OCI-LY7 (cell line): ENCODE results near the gene ACTG2.

Experiments used
- EZH2phosphoT487 ChIP-seq: fragments of 200-600 bp; sonication (generic); IDR thresholded peaks from 2 replicates; pipeline ENCODE4 v1.6.1; 2018; ENCODE audit warnings: low read depth, borderline replicate concordance, mild to moderate bottlenecking, mixed run types, antibody characterized with exemption, low read length, moderate library complexity, mixed read lengths
- TF ChIP-seq, protein P1 (sequence below): fragments of 200-600 bp; sonication (generic); conservative IDR thresholded peaks from 2 replicates; pipeline ENCODE4 v1.5.1; 2014; ENCODE audit warnings: mild to moderate bottlenecking, antibody characterized with exemption, low read length, moderate library complexity, mixed read lengths

DNA sequence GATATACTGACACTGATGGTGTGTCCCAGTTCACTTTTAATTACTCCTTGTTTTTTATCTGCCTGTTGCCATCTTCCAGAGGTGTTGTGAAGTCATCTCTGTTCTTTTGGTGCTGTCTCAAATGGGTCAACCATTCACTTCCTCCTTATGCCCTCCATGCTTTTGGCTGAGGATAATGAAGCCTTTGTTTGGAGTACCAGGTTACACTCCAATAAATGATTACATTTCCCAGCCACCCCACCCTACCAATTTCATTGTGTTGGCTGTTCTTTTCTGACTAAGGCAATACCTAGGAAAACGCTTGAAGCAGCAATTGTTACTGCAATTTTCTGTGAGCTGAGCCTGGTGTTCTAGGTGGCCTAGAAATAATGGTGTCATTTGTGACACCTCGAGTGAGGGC, 29.8 kb upstream of the ACTG2 start:
- TF ChIP-seq, protein P1, sequence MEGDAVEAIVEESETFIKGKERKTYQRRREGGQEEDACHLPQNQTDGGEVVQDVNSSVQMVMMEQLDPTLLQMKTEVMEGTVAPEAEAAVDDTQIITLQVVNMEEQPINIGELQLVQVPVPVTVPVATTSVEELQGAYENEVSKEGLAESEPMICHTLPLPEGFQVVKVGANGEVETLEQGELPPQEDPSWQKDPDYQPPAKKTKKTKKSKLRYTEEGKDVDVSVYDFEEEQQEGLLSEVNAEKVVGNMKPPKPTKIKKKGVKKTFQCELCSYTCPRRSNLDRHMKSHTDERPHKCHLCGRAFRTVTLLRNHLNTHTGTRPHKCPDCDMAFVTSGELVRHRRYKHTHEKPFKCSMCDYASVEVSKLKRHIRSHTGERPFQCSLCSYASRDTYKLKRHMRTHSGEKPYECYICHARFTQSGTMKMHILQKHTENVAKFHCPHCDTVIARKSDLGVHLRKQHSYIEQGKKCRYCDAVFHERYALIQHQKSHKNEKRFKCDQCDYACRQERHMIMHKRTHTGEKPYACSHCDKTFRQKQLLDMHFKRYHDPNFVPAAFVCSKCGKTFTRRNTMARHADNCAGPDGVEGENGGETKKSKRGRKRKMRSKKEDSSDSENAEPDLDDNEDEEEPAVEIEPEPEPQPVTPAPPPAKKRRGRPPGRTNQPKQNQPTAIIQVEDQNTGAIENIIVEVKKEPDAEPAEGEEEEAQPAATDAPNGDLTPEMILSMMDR, result no peak
- no peak for TF ChIP-seq EZH2phosphoT487
